HEK293T (cell line): ENCODE data around the gene CNBD2.

Source experiments
- CTCF ChIA-PET: fragments of 350-600 bp; formaldehyde crosslinking; extraction: SDS; loops from one replicate; lab custom pipeline; 2021; ENCODE audit warnings: antibody characterized with exemption, inconsistent platforms; lab: Yijun Ruan, JAX
- POLR2A ChIA-PET: fragments of 350-600 bp; formaldehyde crosslinking; extraction: SDS; loops from one replicate; lab custom pipeline; 2020; ENCODE audit warnings: antibody characterized with exemption, inconsistent platforms; lab: Yijun Ruan, JAX
- DNase-seq: peaks from one replicate; pipeline ENCODE4 v3.0.0; 2012; ENCODE audit warnings: mixed read lengths; ENCODE audit errors: extremely low spot score
- ARNT ChIP-seq: fragments of 450-650 bp; IDR thresholded peaks from 2 replicates; pipeline ENCODE4 v1.6.1; 2017; ENCODE audit warnings: mild to moderate bottlenecking
- BHLHE40 ChIP-seq: fragments of 450-650 bp; IDR thresholded peaks from 2 replicates; pipeline ENCODE4 v1.6.1; 2016; ENCODE audit warnings: mild to moderate bottlenecking, moderate library complexity, borderline replicate concordance
- CTBP1 ChIP-seq: fragments of 450-650 bp; IDR thresholded peaks from 2 replicates; pipeline ENCODE4 v1.6.1; 2016; ENCODE audit warnings: borderline replicate concordance
- ELF4 ChIP-seq: fragments of 450-650 bp; IDR thresholded peaks from 2 replicates; pipeline ENCODE4 v1.6.1; 2017; ENCODE audit warnings: antibody characterized with exemption
- FOXA1 ChIP-seq: fragments of 450-650 bp; IDR thresholded peaks from 2 replicates; pipeline ENCODE4 v1.6.1; 2016; ENCODE audit warnings: mild to moderate bottlenecking
- FOXK2 ChIP-seq: fragments of 450-650 bp; IDR thresholded peaks from 2 replicates; pipeline ENCODE4 v1.6.1; 2016; ENCODE audit warnings: mild to moderate bottlenecking
- FOXM1 ChIP-seq: fragments of 450-650 bp; IDR thresholded peaks from 2 replicates; pipeline ENCODE4 v1.6.1; 2017; ENCODE audit warnings: mild to moderate bottlenecking, borderline replicate concordance
- HDGF ChIP-seq: fragments of 450-650 bp; IDR thresholded peaks from 2 replicates; pipeline ENCODE4 v1.6.1; 2017; ENCODE audit warnings: antibody characterized with exemption, borderline replicate concordance
- L3MBTL2 ChIP-seq: fragments of 450-650 bp; conservative IDR thresholded peaks from 2 replicates; pipeline ENCODE4 v1.6.1; 2016; ENCODE audit warnings: mild to moderate bottlenecking
- LEF1 ChIP-seq: fragments of 450-650 bp; IDR thresholded peaks from 2 replicates; pipeline ENCODE4 v1.6.1; 2017; ENCODE audit warnings: mild to moderate bottlenecking, borderline replicate concordance
- NFRKB ChIP-seq: fragments of 450-650 bp; IDR thresholded peaks from 2 replicates; pipeline ENCODE4 v1.6.1; 2016; ENCODE audit warnings: mild to moderate bottlenecking, moderate library complexity
- SP1 ChIP-seq: fragments of 450-650 bp; IDR thresholded peaks from 2 replicates; pipeline ENCODE4 v1.6.1; 2017
- SUZ12 ChIP-seq: fragments of 450-650 bp; IDR thresholded peaks from 2 replicates; pipeline ENCODE4 v1.6.1; 2016; ENCODE audit warnings: mild to moderate bottlenecking
- TARDBP ChIP-seq: fragments of 450-650 bp; IDR thresholded peaks from 2 replicates; pipeline ENCODE4 v1.6.1; 2016
- ZNF384 ChIP-seq: fragments of 450-650 bp; IDR thresholded peaks from 2 replicates; pipeline ENCODE4 v1.6.1; 2016
- TF ChIP-seq, protein P1 (sequence below): fragments of 450-650 bp; IDR thresholded peaks from 2 replicates; pipeline ENCODE4 v1.6.1; 2016

CNBD2 gene

DNA sequence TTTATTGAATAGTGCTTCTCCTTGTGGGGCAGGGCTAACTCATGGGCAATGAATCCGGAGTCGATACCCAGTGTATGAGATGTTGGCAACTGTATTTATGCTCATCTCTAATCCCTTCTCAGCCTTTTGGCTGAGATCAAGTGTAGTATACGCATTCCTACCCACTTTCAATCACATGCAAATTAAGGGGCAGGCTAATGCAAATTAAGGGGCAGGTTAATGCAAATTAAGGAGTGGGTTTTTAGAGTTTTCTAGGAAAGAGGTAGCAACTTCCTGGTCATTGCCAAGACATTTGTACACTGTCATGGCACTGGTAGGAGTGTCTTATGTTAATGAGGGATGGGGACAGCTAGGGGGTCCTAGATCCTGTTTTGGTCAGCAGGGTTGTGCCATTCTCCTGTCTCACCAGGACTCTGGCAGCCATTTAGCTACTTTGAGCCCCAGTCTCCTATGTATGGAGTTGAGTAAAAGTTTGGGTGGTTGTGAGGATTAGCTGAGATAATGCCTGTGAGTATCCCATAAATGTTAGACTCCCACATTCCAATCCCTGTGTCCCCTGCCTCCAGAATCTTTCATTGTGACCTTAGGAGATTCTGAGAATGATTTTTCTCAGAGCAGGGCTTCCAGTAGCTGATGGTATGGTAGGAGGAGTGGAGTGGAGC is at the start of gene CNBD2:
Gene CNBD2, plus strand, starts transcription at position 612 of the 662 bp plus-strand sequence. CDS start 173 bp downstream, outside the sequence.
- POLR2A ChIA-PET: interaction anchor here (0.8 to 1.1 kb wide), 2 partner anchors 9 to 11 kb away, joined by 3 to 4 read pairs; no protein-coding TSS in a partner anchor
- no peak for DNase-seq
- no peak for TF ChIP-seq FOXA1
- TF ChIP-seq NFRKB: no peak
- CTCF ChIA-PET: interaction anchor here (1.8 kb wide), 1 partner anchor 13 kb away, joined by 10 read pairs; the partner anchor contains the start of gene SCAND1

DNA sequence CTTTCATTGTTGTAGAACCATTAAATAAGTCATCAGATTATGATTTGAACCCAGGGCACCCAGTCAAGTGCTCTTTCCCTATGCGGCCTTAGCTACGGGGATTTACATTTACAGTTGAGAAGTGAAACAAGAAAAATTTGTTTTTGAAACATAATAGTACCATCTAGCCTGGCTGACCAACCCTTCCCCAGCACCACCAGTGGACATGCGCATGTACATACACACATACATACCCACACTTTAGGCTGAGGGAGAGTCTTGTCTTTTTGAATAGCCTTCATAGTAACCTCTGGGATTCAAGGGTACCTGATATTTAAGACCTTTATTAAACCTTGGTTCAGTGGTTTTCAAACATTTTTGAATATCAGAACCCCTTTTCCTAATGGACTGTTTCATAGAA is 47.9 kb upstream of the CNBD2 start:
- CTCF ChIA-PET: interaction anchor here (0.7 kb wide), 1 partner anchor 305 kb away, joined by 3 read pairs; no protein-coding TSS in a partner anchor
- no peak for DNase-seq
- POLR2A ChIA-PET: no interaction called here
- TF ChIP-seq FOXM1: no peak
- TF ChIP-seq TARDBP: no peak
- TF ChIP-seq ELF4: no peak
- no peak for TF ChIP-seq SP1
- TF ChIP-seq, protein P1, sequence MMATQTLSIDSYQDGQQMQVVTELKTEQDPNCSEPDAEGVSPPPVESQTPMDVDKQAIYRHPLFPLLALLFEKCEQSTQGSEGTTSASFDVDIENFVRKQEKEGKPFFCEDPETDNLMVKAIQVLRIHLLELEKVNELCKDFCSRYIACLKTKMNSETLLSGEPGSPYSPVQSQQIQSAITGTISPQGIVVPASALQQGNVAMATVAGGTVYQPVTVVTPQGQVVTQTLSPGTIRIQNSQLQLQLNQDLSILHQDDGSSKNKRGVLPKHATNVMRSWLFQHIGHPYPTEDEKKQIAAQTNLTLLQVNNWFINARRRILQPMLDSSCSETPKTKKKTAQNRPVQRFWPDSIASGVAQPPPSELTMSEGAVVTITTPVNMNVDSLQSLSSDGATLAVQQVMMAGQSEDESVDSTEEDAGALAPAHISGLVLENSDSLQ: no peak
- no peak for TF ChIP-seq BHLHE40
- no peak for TF ChIP-seq HDGF
- TF ChIP-seq SUZ12: no peak
- no peak for TF ChIP-seq FOXA1
- no peak for TF ChIP-seq L3MBTL2
- no peak for TF ChIP-seq FOXK2
- no peak for TF ChIP-seq CTBP1

DNA sequence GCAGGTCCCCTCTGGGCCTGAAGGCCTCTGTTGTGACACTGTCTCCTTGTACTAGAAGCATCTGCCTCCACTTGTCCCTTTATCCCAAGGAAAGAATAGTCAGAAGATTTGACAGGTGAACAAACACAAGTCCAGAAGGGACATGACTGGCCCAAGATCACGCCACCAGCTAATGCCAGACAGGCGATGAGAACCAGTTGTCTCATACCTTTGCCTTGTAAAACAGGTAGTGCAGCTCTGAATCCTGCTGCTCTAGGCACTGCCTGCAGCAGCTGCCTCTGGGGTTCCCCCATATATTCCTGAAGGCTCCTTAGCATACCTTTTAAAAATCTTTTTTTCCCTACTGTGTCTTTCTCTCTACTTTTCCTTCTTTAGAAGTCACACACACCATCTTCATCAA is 39.1 kb upstream of the CNBD2 start:
- POLR2A ChIA-PET: no interaction called here
- no peak for DNase-seq
- CTCF ChIA-PET: interaction anchor here (1.0 kb wide), 1 partner anchor 25 kb away, joined by 4 read pairs; the partner anchor contains the start of gene SCAND1

DNA sequence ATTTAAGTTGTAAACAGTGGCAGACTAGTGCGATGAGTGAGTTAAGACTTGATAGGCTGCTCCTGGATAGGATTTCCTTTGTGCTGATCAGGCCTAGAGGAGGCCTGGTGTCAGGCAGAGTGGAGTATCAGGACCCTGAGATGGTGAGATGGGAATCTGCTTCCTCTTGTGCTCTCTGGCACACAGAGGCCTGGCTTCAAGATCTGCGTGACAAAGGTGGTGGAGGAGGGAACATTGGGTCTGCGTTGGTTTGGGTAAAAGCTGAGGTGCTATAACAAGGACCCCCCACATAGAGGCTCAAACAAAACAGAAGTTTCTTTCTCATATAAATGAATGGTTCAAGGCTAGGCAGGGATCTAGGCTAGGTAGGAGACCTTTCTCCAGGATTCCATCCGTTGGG is 34.3 kb upstream of the CNBD2 start:
- ChIA-PET POLR2A (no interaction called here), CTCF (interaction anchor here (1.2 kb wide), 1 partner anchor 20 kb away, joined by 4 read pairs; the partner anchor contains the start of gene SCAND1)
- no peak for DNase-seq
- no peak for TF ChIP-seq TARDBP
- TF ChIP-seq FOXA1: no peak
- TF ChIP-seq ZNF384: no peak
- TF ChIP-seq ARNT: no peak
- TF ChIP-seq FOXK2: no peak
- TF ChIP-seq ELF4: no peak
- TF ChIP-seq FOXM1: no peak

More for the DNA sequence above, 39.1 kb upstream of the CNBD2 start:
- TF ChIP-seq NFRKB (no peak), BHLHE40 (no peak), ARNT (no peak), L3MBTL2 (no peak)
- TF ChIP-seq, protein P1: no peak

DNA sequence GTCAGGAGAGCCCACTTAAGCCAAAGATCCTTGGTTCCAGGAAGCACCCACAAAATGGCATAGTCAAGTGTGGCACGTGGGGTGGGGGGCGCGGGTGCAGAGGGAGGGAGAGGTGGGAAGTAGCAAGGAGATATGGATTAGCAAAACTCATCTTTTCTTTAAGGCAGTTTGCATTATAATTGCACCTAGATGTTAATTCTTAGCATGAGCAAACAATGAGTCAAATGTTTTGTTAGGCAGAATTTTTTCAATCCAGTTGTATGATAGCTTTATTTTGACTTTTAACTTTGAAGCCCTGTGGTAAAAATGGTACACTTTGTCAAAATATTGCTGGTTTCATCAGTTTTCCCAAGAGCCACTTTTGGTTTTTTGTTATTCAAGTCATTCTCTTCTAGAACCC is 29.1 kb upstream of the CNBD2 start:
- ChIA-PET POLR2A (interaction anchor here (0.7 to 1.0 kb wide), 2 partner anchors 14 to 15 kb away, joined by 3 to 4 read pairs; partner anchors contain the start of gene SCAND1), CTCF (no interaction called here)
- no peak for TF ChIP-seq ELF4
- TF ChIP-seq ZNF384: no peak
- TF ChIP-seq NFRKB: no peak
- TF ChIP-seq HDGF: no peak
- TF ChIP-seq SP1: no peak
- TF ChIP-seq CTBP1: no peak
- no peak for TF ChIP-seq LEF1
- TF ChIP-seq FOXK2: no peak
- no peak for TF ChIP-seq ARNT
- TF ChIP-seq BHLHE40: no peak
- TF ChIP-seq, protein P1: no peak
- no peak for TF ChIP-seq SUZ12
- TF ChIP-seq FOXM1: no peak
- no peak for DNase-seq

DNA sequence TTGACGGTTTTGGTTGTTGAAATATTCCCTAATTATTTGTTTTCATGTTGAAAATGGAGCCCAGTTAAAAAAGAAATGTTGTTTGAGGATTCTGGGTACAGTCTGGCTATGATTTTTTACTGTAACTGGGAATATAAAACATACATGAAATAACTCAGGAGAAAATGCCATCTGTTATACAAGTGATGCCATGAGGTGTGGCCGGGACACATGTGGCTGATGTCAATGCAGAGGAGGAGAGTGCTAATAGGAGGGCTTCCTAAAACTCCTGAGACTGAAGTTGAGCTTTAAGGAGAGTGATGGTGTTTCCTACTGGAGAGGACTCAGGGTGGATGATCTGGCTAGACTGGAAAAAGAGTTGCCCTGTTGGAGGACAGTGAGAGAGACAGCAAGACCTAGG is 26.8 kb upstream of the CNBD2 start:
- DNase-seq: no peak
- CTCF ChIA-PET: no interaction called here
- TF ChIP-seq FOXK2 (no peak), LEF1 (no peak), SUZ12 (no peak), L3MBTL2 (no peak), ZNF384 (no peak), ELF4 (no peak), NFRKB (no peak), HDGF (no peak), FOXA1 (no peak), SP1 (no peak), BHLHE40 (no peak), CTBP1 (no peak), FOXM1 (no peak), ARNT (no peak), TARDBP (no peak)
- TF ChIP-seq, protein P1: no peak
- POLR2A ChIA-PET: interaction anchor here (2.9 to 3.6 kb wide), 2 partner anchors 11 to 13 kb away, joined by 12 to 16 read pairs; partner anchors contain the start of gene SCAND1
